ENCODE measurements around the gene INKA2. TPM values are rescaled to one million over a fixed set of nuclear protein-coding genes. Genes with fewer than 3 reads are reported as not detected.
"Not testable (repeated sequence)": the region's sequence is repeated elsewhere in the genome, so short reads cannot be mapped to it uniquely, and the experiment has no call there.

Gene INKA2
- total RNA-seq, 6 experiments from 2014 or later: 0.43 to 2.2 (median 1.4) TPM

- Histone ChIP-seq H3K27me3 (no peaks in the 10 kb centered on the region), H3K36me3 (no peaks in the 10 kb centered on the region), H3K27ac (no peak overlapping the region), H3K4me3 (no peak overlapping the region), H3K9me3 (no peaks in the 10 kb centered on the region), H3K4me1 (no peaks in the 10 kb centered on the region)
- DNase-seq: no peak
- no peak for ATAC-seq
- no peak for TF ChIP-seq POLR2A (IDR thresholded peaks at IDR 0.05)
- TF ChIP-seq CTCF (IDR thresholded peaks at IDR 0.05): no peak
- WGBS (ENCODE audit: insufficient coverage, low coverage, low lambda C conversion rate, missing lambda C conversion rate): 92% methylated on average over 6 of the region's 9 CpGs
- intact Hi-C loops (cut with DNase I): no loop called here
These were observed 6.7 kb upstream of the INKA2 start for GRCh38 chr1:111745675-111746613.

- intact Hi-C loops (cut with DNase I): no loop called here
- Histone ChIP-seq H3K27me3 (peaks cover 0 to 3% of the 10 kb centered on the region in 2 donors), H3K27ac (no peak overlapping the region), H3K4me3 (no peak overlapping the region), H3K36me3 (no peaks in the 10 kb centered on the region), H3K9me3 (no peaks in the 10 kb centered on the region), H3K4me1 (peaks cover 0 to 13% (median 0%) of the 10 kb centered on the region in 4 donors)
- TF ChIP-seq CTCF (IDR thresholded peaks at IDR 0.05) (no peak), POLR2A (IDR thresholded peaks at IDR 0.05) (no peak)
- 63% methylated on average over 3 of the region's 3 CpGs for WGBS (ENCODE audit: insufficient coverage, low coverage, low lambda C conversion rate, missing lambda C conversion rate)
- DNase-seq: peak in 1 of 3 donors; percentile 17
- ATAC-seq: no peak
These were observed 4.5 kb upstream of the INKA2 start for GRCh38 chr1:111743679-111744101.

DNA sequence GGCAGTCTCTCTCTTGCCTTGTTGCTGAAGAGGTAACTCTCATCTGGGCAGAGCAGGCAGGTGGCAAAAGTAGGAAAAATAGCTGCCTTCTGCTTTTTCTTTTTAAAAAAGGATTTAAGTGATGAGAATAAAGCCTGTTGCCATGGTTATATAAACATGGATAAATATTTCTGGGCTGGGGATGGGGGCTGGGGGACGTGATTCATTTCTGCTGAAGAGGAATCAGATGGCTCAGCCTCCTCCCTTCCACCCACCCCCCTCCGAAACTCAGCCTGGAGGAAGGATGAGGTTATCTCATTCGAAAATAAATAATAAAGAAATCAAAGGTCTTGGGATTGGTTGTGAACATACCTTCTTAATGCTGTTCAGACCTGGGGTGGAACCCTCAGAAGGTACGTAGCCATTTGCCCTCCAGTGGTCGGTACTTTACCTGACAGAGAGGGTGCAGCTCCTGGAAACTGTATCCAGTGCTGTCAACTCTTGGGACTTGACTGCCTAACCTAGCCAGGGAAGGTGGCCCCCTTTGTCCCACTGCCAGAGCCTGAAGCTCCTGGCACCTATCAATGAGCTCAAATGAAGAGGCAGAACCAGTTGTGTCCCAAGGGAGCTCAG lies 3.8 kb upstream of the INKA2 start:
- DNase-seq: peak in 1 of 3 donors; percentile 15
- H3K36me3 ChIP-seq: no peaks in the 10 kb centered on the region
- H3K27me3 ChIP-seq: peaks cover 0 to 3% of the 10 kb centered on the region in 2 donors
- intact Hi-C loops (cut with DNase I): no loop called here
- no peak overlapping the region for H3K4me3 ChIP-seq
- H3K4me1 ChIP-seq: peaks cover 0 to 17% (median 0%) of the 10 kb centered on the region in 4 donors
- 68% methylated on average over 4 of the region's 5 CpGs for WGBS (ENCODE audit: insufficient coverage, low coverage, low lambda C conversion rate, missing lambda C conversion rate)
- no peak for TF ChIP-seq CTCF (IDR thresholded peaks at IDR 0.05)
- no peak for TF ChIP-seq POLR2A (IDR thresholded peaks at IDR 0.05)
- H3K27ac ChIP-seq: no peak overlapping the region
- no peaks in the 10 kb centered on the region for H3K9me3 ChIP-seq
- ATAC-seq: no peak

DNA sequence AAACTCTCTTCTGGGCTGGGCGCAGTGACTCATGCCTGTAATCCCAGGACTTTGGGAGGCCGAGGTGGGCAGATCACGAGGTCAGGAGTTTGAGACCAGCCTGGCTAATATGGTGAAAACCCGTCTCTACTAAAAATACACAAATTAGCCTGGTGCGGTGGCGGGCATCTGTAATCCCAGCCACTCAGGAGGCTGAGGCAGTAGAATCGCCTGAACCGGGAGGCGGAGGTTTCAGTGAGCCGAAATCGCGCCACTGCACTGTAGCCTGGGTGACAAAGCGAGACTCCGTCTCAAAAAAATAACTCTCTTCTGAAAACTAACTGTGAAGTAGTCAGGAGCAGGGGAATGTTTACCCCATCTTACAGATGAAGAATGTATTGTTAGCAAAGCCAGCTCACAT lies 3.1 kb upstream of the INKA2 start:
- H3K4me3 ChIP-seq; H3K27me3 ChIP-seq; ATAC-seq; H3K27ac ChIP-seq; intact Hi-C loops (cut with DNase I); H3K9me3 ChIP-seq; H3K36me3 ChIP-seq; DNase-seq: not testable (repeated sequence)
- peaks cover 0 to 17% (median 0%) of the 10 kb centered on the region in 4 donors for H3K4me1 ChIP-seq
- WGBS (ENCODE audit: insufficient coverage, low coverage, low lambda C conversion rate, missing lambda C conversion rate): 90% methylated on average over 10 of the region's 14 CpGs
